NCI-H1105 (cell line): Measurements from ENCODE around the gene AP2M1.
"Not testable (repeated sequence)": the region's sequence is repeated elsewhere in the genome, so short reads cannot be mapped to it uniquely, and the experiment has no call there.

ENCODE experiments used
- DNase-seq: peaks from one replicate; lab custom pipeline; 2025; lab: John Stamatoyannopoulos, UW

The AP2M1 gene

GRCh38 chr3:184157206-184157605, 17.4 kb upstream of the AP2M1 start:
- no peak for DNase-seq

GRCh38 chr3:184158404-184158803, 16.3 kb upstream of the AP2M1 start:
- no peak for DNase-seq

- no peak for DNase-seq
Measured at GRCh38 chr3:184160456-184160855, 14.2 kb upstream of the AP2M1 start.

- DNase-seq, result not testable (repeated sequence)
Measured at GRCh38 chr3:184162571-184163070, 12.0 kb upstream of the AP2M1 start.

GRCh38 chr3:184164648-184165330, 9.9 kb upstream of the AP2M1 start:
- no peak for DNase-seq

GRCh38 chr3:184165543-184165942, 9.1 kb upstream of the AP2M1 start:
- DNase-seq, result no peak

- no peak for DNase-seq
Measured at GRCh38 chr3:184166671-184167070, 8.0 kb upstream of the AP2M1 start.

GRCh38 chr3:184167786-184168185, 6.9 kb upstream of the AP2M1 start:
- DNase-seq, result no peak

GRCh38 chr3:184168363-184169120, 6.1 kb upstream of the AP2M1 start:
- DNase-seq, result no peak

- no peak for DNase-seq
Measured at GRCh38 chr3:184169896-184170875, 4.5 kb upstream of the AP2M1 start.

GRCh38 chr3:184171562-184171961, 3.1 kb upstream of the AP2M1 start:
- DNase-seq, result no peak

- DNase-seq, result no peak
Measured at GRCh38 chr3:184172681-184173373, 1.8 kb upstream of the AP2M1 start.

- DNase-seq, result no peak
Measured at GRCh38 chr3:184173374-184173722, 1.3 kb upstream of the AP2M1 start.

GRCh38 chr3:184174284-184174645, 390 bp upstream of the AP2M1 start:
- no peak for DNase-seq

GRCh38 chr3:184175506-184175905, 851 bp downstream of the AP2M1 start:
- no peak for DNase-seq

GRCh38 chr3:184175981-184176376, 1.3 kb downstream of the AP2M1 start:
- DNase-seq, result no peak

- DNase-seq, result no peak
Measured at GRCh38 chr3:184176377-184177330, 2.0 kb downstream of the AP2M1 start.

- no peak for DNase-seq
Measured at GRCh38 chr3:184177331-184177731, 2.7 kb downstream of the AP2M1 start.

GRCh38 chr3:184177767-184178306, 3.2 kb downstream of the AP2M1 start:
- DNase-seq, result no peak

GRCh38 chr3:184178521-184179138, 4.0 kb downstream of the AP2M1 start:
- DNase-seq, result no peak
